Adrenal gland (tissue), 5 donors: ENCODE results near the gene CAPN2.

ENCODE experiments used
- POLR2A ChIP-seq, 2 donors: fragments of 450-650 bp; IDR thresholded peaks; one replicate each; pipeline ENCODE4 v1.6.1; 2017; ENCODE audit warnings: antibody characterized with exemption in 2 of 2, mild to moderate bottlenecking in 2 of 2, moderate library complexity in 1 of 2
- TF ChIP-seq, protein P1 (sequence below), 6 experiments: fragments of 450-650 bp in 4 of 6; fragments of 200-600 bp in 2 of 6; sonication (generic) in 1 of 6; IDR thresholded peaks; 1 replicate in 5 of 6; 2 replicates in 1 of 6; pipeline versions ENCODE4 v1.5.1 to v1.8.0; 2016 to 2021; ENCODE audit warnings: antibody characterized with exemption in 6 of 6, mild to moderate bottlenecking in 2 of 6, moderate library complexity in 1 of 6
- donor health status: DM: no; HTN: no; CAD: no.

DNA sequence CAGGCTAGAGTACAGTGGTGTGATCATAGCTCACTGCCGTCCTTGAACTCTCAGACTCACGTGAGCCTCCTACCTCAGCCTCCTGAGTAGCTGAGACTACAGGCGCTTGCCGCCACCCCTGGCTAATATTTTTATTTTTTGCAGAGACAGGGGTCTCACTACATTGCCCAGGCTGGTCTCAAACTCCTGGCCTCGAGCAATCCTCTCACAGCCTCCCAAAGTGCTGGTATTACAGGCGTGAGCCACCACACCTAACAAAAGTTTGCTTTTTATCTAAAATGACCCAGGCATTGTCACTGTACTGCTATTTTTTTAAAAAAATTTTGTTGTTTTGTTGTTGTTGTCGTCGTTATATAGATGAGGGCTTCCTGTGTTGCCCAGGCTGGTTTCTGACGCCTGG, 46.4 kb downstream of the CAPN2 start:
- TF ChIP-seq POLR2A (IDR thresholded peaks at IDR 0.05) = no peak
- TF ChIP-seq, protein P1, sequence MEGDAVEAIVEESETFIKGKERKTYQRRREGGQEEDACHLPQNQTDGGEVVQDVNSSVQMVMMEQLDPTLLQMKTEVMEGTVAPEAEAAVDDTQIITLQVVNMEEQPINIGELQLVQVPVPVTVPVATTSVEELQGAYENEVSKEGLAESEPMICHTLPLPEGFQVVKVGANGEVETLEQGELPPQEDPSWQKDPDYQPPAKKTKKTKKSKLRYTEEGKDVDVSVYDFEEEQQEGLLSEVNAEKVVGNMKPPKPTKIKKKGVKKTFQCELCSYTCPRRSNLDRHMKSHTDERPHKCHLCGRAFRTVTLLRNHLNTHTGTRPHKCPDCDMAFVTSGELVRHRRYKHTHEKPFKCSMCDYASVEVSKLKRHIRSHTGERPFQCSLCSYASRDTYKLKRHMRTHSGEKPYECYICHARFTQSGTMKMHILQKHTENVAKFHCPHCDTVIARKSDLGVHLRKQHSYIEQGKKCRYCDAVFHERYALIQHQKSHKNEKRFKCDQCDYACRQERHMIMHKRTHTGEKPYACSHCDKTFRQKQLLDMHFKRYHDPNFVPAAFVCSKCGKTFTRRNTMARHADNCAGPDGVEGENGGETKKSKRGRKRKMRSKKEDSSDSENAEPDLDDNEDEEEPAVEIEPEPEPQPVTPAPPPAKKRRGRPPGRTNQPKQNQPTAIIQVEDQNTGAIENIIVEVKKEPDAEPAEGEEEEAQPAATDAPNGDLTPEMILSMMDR (IDR thresholded peaks at IDR 0.05) = no peak
